GM18505 (cell line): ENCODE results near the gene PDZD4.

Source experiments
- ATAC-seq: cut with Tn5 transposase; IDR thresholded peaks from one replicate; pipeline ENCODE4 v1.9.1; 2021; ENCODE audit not compliant: unreplicated experiment
- POLR2A ChIP-seq: IDR thresholded peaks from 4 replicates; pipeline ENCODE4 v1.6.1; 2011; ENCODE audit warnings: borderline replicate concordance; ENCODE audit not compliant: insufficient read depth, insufficient read length; ENCODE audit errors: extremely low read depth

PDZD4 gene

DNA sequence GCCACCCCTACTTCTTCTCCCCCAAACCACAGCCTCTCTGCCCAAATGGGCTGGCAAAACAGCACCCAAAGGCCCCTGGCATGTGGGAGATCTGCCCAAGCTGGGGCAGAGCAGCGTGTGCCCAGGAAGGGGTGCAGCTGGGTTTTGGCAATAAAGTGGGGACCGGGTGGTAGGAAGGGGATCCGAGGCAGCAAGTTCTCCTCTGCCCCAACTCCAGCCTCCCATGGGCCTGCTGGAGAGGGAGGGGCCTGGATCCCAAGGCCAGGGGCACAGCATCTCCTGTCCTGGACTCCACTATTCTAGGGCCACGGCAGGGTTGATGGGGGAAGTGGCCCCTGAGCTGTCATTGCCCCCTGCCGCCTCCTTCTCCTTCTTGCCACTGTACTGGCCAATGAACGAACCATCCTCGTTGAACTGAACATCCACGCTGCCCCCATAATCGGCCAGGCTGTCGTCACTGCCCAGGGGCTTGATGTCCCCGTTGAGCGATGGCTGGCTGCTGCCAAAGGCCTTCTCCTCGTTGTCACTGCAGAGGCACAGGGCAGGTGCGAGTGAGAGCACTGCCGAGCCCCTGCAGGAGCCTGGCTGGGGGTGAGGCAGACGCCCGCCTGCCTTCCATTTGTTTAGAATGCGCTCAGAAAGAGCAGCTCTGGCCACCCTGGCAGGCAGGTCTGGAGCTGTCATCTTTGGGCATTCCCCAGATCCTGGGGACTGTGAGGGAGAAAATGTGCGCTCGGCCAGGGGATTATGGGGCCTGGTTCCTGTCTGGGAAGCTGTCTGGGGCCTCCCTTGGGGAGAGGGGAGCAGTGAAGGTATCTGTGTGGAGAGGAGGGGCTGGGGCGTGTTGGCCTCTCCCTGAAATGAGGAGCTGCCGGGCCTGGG lies 32.3 kb upstream of the PDZD4 start:
- no peak for TF ChIP-seq POLR2A
- no peak for ATAC-seq

DNA sequence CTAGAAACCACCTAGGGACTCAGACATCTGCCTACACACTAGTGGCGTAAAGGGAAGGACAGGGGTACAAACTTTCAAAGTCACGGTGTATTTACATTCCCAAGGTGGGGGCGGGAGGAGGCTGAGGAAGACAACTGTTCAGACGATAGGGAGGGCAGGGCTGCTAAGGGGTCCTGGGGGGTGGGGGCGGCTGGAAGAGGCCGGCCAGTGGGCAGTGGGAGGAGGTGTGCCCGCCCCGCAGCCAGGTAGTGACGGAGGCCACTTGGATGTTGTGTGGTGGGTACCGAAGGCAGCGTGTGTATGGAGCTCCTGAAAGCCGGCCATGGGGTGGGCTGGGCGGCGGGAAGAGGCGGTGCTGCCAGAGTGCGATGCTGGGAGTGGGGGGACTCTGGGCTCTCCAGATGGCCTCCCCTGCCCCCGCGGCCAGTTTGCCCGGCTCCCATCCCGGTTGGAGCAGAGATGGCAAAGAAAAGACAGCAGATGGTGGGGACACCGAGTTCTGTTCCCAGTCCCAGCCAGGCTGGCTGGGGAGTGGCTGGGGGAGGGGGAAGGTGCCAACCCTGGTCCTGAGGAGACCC lies 31.5 kb upstream of the PDZD4 start:
- ATAC-seq = no peak
- no peak for TF ChIP-seq POLR2A

DNA sequence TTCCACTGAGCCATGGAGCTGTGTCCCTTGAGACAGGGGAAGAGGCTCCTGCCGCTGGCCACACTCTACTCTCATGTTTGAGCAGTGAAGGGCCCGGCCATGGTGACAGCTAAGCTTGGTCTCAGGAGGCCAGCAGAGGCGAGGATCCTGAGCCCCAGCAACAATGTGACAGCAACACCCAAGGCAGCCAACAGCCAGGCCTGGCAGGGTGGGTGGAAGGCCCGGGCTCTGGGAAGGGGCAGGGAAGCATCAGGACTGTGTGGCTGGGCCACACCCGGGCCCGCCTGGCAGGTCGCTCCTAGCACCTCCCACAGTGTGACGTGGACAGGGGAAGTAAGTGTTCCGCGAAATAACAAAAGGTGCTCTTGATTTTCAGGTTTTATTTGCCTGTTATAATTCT lies 30.8 kb upstream of the PDZD4 start:
- TF ChIP-seq POLR2A = no peak

DNA sequence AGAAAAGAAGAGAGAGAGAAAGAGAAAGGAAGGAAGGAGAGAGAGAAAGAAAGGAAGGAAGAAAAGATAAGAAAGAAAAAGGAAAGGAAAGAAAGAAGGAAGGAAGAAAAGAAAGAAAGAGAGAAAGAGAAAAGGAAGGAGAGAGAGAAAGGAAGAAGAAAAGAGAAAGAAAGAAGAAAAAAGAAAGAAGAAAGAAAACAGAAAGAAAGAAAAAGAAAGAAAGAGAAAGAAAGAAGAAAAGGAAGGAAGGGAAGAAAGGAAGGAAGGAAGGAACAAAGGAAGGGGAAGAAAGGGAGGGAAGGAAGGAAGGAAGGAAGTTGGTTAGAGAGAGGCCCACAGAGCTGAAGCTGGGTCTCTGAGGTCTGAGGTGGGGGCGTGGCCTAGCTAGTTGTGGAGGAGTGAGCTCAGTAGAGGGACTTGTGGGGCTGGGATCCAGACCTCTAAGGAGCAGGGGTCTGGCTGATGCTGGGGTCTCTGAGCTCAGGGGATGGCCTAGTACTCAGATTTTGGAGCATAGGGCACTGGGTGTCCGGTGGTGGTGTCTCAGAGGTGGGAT lies 27.1 kb upstream of the PDZD4 start:
- TF ChIP-seq POLR2A = no peak

More for the DNA sequence above, 30.8 kb upstream of the PDZD4 start:
- ATAC-seq = no peak

DNA sequence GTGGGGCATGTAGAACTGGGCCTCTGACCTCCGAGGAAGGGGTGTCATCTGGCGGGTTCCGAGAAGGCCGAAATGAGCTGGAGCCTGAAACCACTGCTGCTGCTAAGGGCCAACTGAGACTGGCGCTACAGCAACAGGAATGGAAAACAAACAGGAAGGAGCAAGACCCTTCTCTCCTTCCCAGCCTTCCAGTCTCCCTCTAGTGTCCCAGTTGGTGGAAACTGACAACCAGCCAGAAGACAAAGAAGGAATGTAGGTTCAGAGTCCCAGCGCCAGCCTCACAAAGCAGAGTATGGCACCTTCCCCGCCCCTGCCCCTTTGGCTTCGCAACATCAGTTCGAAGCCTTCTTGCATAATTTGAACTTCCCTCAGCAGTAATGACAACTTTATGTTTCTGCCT lies 24.4 kb upstream of the PDZD4 start:
- TF ChIP-seq POLR2A = no peak
- no peak for ATAC-seq

More for the DNA sequence above, 27.1 kb upstream of the PDZD4 start:
- ATAC-seq = no peak

DNA sequence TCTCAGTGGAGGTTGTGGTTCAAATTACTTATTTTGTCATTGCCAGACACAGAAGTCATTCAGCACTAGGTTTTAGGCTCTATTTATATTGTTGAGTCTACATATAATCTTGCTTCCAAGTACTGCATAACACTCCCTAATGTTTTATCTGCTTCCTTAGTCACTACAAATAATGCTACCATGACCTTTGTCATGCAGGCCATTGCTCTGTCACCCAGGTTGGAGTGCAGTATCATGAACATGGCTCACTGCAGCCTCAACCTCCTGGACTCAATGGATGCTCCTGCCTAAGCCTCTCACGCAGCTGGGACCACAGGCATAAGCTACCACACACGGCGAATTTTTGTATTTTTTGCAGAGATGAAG lies 23.5 kb upstream of the PDZD4 start:
- no peak for TF ChIP-seq POLR2A
- ATAC-seq = no peak

DNA sequence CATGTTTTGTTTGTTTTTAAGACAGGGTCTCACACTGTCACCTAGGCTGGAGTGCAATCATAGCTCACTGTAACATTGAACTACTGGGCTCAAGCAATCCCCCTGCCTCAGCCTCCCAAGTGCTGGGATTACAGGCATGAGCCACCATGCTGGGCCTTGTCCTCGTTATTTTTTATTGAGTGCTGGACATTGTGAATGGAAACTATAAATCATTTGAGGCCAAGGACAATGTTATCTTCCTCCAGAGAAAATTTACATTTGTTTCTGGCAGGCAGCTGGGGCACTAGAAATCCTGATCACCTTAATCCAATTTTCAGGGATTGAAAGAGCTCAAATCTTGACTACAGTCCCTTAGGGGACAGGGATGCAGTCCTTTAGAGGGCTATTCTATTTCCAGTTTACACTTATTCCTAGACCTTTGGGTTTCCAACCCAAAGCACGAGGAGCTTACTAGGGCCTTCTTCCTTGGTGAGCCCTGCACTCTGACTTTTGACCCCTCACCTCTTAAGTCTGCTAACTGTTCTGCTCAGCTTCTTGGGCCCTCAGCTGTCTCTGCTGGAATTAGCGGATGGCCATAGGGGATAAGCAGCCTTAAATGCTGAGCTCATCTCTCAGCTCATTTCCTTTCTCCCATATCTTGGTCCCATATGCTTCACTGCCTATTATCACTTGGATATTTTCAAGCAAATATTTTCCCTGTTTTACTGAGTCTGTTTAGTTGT lies 23.0 kb upstream of the PDZD4 start:
- no peak for ATAC-seq
- TF ChIP-seq POLR2A = no peak

DNA sequence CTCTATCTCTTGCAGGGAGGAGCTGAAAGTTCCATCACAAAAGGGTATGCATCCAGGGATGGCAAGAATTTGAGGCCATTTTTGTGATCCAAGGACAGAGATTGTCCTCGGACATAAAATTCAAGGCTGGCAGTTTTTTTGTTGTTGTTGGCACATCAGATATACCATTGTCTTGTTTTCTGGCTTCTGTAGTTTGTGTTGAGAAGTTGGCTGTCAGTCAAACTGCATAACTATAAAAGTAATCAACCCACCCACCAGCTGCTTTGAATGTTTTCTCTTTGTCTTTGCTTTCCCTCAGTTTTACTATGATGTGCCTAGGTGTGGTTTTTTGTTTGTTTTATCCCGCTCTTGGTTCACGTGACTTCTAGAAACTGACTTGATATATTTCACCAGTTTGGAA lies 21.6 kb upstream of the PDZD4 start:
- ATAC-seq = no peak
- no peak for TF ChIP-seq POLR2A

DNA sequence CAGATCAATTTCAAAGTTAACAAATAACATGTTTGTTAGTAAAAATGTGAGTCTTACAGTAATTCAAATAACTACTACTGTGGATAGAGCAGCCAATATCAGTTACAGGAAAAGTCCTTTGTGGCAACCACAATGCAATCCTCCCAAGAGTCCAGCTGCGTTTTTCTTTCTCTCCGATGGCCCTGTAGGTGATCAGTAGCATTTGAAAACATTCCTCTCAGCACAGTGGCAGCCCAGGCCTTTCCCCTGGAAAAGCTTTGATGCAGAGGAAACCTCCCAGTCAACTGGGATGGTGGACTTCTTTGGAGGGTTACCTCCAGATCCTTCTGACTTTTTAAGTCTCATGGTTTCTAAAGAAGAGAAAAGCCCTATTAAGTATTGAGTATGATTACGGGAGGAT lies 18.0 kb upstream of the PDZD4 start:
- TF ChIP-seq POLR2A = no peak
- no peak for ATAC-seq

DNA sequence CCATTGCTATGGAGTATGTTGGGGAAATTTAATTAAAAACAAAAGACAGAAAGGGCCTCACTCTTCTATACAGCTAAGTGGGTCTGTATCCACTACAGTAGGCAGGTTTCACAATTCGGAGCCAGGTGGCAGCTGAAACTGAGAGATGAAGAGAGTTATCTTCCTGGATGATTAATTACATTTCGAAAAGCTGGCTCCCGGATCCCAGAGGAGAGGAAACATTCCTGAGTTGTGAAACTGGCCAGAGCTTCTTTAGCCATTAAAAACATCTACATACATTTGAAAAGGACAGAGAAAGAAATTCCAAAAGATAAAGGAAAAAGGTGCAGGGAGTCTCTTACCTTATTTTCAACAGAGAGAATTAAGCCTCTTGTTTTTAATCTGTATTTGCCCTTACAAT lies 15.5 kb upstream of the PDZD4 start:
- no peak for ATAC-seq

DNA sequence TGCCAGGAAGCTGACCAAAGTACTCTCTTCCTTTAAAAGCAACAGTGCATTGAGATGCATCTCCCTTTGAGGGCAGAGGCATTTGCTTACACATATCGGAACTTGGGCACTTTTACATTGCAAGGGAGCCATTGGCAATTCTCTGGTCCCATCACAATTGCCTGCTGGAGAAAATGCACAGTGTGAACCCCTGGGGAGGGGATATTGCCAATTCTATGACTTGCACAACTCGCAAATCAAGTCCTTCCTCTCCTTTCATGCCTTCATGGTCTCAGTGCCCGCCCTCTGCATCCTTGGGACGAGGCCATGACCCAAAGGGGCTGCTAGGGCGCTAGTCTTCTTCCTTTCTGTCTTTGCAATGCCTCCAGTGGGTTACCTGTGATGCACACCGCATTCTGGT lies 14.9 kb upstream of the PDZD4 start:
- no peak for ATAC-seq
- TF ChIP-seq POLR2A = no peak

More for the DNA sequence above, 15.5 kb upstream of the PDZD4 start:
- no peak for TF ChIP-seq POLR2A

DNA sequence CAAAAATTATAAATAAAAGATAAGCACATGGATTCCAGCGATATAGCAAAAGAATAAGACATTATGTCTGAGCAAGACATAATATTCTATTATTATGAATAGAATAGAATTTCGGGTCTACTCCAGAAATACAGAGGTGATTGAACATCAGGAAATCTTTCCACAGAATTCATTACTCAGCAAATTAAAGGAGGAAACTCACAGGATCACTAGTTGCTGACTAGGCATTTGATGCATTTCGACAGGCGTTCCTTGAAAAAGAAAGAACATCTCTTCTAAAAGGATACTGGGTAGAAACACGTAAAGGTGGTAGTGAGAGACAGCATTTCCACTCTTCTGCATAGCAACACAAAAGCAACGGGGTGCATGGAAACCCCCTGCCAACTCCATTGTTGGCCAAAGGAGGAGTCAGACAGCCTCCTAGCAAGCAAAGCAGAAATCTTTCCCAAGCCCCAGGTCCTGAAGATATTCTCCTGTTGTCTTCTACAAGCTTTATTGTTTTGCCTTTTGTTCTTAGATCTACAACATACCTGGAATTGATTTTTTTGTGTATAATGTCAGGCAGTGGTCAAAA lies 14.3 kb upstream of the PDZD4 start:
- no peak for TF ChIP-seq POLR2A

DNA sequence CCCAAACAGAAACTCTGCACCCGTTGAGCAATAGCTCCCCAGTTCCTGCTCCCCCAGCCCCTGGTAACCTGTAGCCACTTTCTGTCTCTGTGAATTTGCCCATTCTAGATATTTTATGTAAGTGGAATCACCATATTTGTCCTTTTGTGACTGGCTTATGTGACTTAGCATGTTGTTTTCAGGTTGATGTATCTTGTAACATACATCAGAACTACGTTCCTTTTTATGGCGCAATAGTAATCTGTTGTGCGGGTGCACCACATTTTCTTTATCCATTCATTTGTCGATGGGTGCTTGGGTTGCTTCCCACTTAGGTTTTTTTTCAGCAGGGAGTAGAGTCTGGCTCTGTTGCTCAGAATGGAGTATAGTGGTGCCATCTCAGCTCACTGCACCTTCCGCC lies 6.6 kb upstream of the PDZD4 start:
- no peak for ATAC-seq
- TF ChIP-seq POLR2A = no peak

More for the DNA sequence above, 14.3 kb upstream of the PDZD4 start:
- no peak for ATAC-seq
